ENCODE measurements around the gene NPTX1. TPM values are rescaled to one million over a fixed set of nuclear protein-coding genes. Genes with fewer than 3 reads are reported as not detected.

Gene NPTX1
- total RNA-seq, 1 donor from 2014 or later = 5.7 TPM

DNA sequence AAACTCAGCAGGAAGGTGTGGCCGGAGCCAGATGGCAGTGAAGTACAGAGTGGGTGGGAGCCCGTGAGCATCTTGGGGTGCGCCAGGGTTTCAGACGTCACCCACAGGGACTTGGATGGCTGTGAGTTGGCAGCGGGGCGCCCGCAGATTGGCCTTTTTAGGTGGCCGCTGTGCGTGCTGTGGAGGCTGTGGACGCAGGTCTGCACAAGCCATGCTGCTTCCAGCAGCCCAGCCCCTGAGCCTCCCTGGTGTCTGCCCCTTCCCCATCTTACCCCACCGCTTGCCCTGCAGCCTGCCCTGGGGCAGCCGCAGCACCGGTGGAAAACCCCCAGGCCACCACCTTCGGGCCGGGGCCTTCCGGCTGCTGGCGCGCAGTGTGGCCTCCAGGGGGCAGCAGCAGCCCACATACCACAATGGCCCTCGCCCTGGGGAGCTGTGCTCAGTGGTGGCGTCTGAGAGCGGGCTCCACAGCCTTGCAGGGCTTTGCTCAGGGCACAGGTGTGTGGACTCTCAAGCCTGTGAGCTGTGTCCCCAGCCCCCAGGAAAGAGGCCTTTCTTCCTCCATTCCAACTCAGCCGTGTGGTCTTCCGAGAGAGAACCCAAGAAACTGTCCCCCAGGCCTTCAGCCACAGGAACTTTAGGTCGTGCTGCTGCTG is 49.6 kb downstream of the NPTX1 start:
- DNase-seq (ENCODE audit: low spot score) = peak; percentile 60

DNA sequence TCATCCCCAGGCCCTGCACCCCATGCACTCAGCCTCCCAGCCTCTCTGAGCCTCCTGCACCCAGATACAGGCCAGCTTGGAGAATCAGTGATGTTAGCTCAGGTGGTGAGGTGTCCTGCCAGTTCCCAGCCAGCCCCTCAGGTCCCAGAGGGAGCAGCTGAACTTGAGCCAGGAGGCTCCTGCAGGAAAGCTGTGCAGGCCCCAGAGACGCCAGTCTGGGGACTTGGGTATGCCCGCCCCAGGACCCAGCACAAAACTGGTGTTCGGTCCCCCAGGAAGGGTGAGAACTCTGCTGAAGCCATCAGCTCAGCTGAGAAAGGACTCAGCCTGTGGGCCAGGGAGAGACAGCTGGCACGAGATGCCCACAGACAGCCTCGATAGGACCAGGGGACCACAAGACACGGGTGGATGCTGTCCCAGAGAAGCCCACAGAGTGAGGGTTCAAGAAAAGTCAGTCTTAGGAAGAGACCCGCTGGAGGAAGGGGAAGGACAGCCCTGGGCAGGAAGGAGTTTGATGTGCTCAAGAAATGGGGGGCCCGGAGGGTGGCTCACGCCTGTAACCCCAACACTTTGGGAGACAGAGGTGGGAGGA is 50.5 kb downstream of the NPTX1 start:
- no peak for DNase-seq (ENCODE audit: low spot score)

DNA sequence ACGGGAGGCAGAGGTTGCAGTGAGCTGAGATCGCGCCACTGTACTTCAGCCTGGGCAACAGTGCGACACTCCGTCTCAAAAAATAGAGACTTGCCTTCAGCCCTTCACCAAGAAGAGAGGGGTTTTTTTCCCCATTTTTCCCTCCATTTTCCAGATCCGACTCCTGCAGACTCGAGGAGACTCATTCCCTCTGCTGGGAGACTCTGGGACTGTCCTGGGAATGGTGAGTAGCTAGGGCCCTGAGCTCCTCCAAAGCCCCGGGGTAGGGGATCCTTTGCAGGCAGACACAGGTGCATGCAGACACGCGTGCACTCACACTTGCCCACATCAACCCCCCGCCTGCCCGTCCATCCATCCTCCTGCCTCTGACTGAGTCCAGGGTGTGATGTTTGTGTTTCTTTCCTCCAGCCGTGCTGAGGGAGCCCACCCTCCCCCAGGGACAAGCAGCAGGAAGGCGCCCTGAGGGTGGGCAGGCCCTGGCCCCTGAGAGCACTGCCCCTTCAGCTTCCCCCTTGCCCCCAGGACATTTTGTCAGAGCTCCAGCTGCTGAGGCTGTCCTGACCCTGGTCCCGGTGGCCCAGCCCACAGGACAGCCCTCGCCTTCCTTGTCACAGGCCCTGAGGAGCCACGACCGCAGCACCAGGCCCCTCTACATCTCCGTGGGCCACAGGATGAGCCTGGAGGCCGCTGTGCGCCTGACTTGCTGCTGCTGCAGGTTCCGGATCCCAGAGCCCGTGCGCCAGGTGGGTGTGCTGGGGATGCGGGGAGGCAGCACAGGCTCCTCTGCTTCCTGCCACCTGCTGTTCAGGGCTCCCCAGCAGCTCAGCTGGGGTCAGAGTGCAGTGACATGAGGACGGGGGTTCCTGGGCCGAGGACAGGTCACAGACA is 51.3 kb downstream of the NPTX1 start:
- no peak for DNase-seq (ENCODE audit: low spot score)

DNA sequence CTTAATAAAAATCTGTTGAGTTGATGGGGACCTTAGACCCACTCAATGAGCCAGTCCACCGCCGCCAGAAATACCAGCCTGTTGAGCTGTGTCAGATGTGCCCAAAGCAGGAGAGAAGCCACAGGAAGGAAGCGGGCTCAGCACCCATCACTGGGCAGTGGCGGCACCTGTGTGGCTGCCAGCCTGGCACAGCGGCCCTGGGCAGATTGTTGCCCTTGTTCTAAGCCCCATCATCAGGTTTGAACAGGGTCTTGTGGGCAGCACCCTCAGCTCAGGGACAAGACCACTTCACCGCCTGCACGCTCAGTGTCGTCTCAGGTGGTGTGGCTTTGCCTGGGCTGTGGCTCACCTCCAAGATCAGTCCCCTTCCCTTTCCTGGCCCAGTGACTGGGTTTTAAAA is 52.1 kb downstream of the NPTX1 start:
- DNase-seq (ENCODE audit: low spot score) = no peak

DNA sequence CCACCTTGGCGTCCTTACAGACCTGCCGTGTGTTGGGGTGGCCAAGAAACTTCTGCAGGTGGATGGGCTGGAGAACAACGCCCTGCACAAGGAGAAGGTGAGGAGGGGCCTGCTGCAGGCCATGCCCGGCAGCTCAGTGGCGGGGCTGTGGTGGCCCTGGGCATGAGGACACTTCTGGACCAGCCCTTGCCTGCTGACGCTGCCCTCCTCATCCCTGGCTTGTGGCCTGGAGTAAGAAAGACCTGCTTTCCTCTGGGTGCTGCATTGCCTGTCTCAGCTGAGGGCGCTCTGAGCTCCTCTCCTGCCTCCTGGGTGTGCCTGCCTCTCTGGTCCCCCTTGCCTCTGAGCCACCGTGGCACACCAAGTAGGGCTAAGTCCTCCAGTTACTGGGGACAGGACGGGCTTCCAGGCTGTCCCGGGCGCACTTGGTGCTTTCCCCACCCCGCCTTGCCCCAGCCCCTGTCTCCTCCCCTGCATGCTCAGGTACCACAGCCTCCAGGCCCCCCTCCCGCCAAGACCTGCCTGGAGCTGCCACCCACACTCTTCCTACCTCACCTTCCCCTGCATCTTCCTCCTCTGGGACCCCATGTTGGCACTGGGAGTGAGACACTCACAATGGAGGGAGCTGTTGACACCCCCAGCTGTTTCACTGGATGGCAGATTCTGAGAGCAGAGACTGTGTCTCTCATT is 52.7 kb downstream of the NPTX1 start:
- DNase-seq (ENCODE audit: low spot score) = no peak

DNA sequence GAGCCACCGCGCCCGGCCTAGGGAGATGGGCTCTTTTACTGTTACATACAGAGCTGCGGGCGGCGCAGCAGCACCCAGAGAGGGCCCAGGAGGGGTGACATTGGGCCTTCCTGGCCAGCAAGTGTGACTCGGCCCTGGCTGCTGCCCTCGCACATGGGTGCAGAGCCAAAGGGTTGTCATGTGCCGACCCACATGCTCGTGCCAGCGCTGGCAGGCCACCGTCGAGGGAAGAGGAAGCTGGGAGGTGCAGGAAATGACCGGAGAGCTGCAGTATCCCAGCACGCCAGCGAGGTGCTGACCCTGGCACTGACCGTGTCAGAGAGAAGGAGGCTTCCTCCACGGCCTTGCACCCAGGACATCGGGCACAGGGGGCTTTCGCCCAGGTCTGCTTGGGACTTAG is 53.4 kb downstream of the NPTX1 start:
- no peak for DNase-seq (ENCODE audit: low spot score)

DNA sequence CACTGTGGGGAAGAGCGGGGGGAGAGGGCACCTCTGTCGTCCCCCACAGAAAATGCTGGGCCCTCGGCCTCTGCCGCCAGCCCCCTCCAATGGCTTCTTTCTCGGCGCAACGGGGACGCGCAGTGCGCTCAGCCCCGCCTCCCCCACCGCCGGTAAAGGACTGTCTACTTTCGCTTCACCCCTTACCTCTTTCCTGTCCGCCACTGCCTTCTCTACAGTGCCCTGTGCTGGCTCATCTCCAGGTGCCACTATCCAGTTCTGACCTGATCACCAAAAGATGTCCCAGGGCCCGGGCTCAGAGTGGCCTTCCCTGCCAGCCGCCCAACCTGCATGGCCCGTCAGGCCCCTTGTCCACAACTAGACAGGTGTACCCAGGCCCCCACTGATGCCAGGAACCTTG is 54.1 kb downstream of the NPTX1 start:
- DNase-seq (ENCODE audit: low spot score) = no peak

DNA sequence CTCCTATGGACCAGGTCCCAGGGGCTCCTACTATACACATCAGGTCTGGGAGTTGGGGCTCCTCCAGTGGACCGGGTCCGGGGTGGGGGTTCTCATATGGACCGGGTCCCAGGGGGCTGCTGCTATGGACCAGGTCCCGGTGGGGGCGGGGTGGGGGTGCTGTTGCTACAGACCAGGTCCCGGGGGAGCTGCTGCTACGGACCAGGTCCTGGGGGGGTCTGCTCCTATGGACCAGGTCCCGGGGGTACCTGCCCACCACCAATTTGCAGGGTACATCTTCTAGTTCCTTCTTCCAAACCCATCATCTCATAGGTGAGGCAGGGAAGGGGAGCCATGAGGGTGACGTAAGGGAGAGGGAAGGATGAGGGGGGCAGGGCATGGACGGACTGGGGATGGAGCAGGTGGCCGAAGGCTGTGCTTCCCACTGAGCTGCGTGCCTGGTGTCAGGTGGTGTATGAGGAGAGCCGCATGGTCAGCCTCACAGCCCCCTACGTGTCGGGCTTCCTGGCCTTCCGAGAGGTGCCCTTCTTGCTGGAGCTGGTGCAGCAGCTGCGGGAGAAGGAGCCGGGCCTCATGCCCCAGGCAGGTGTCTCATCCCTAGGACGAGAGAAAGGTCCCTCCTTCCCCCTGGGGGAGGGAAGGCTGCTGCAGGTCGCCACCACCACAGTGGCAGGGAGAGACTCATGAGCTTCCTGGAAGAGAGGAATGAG is 54.9 kb downstream of the NPTX1 start:
- DNase-seq (ENCODE audit: low spot score) = no peak

DNA sequence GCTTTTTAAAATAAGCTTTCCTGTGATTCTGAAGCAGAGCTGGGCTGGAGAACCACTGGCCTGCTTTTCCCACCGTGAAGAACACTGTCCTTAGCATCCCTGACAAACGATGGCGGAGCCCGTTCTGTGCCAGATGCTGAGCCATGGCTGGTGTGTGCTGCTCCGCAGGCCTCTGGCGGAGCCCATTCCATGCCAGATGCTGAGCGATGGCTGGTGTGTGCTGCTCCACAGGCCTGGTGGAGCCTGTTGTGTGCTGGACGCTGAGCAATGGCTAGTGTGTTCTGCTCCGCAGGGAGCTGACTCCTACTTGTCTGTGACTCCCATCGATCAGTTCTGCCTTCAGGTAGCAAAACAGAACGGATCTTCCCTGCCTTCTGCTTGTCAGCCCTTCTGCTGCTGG is 57.2 kb downstream of the NPTX1 start:
- DNase-seq (ENCODE audit: low spot score) = no peak

DNA sequence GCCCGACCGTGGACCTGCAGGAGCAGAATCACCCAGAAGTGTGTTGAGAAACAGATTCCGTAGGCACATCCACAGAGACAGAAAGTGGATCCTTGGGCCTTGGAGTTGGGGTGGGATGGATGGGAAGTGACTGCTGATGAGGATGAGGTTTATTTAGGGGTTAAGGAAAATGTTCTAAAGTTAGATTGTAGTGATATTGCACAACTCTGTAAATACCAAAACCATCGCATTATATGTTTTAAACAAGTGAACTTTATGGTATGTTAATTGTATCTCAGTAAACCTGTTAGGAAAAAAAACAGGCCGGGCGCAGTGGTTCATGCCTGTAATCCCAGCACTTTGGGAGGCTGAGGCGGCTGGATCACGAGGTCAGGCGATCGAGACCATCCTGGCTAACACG is 57.8 kb downstream of the NPTX1 start:
- DNase-seq (ENCODE audit: low spot score) = no peak

Other genes with a start within 250 kb of the NPTX1 start
- 147 TPM for gene RNF213, start 215.8 kb downstream of the NPTX1 start, total RNA-seq
- 26.2 TPM for gene ENDOV, start 61.4 kb downstream of the NPTX1 start, total RNA-seq
- 37.5 TPM for gene RPTOR, start 68.2 kb upstream of the NPTX1 start, total RNA-seq

All from mucosa of gallbladder (tissue), 1 donor.